Left ventricle myocardium inferior (tissue), 1 donor: ENCODE results near the gene GABBR2. TPM values are rescaled to one million over a fixed set of nuclear protein-coding genes. Genes with fewer than 3 reads are reported as not detected.
A peak's percentile ranks its signal among the peaks of the same experiment; 100 is the strongest.

Experiments
- DNase-seq: peaks from one replicate; pipeline ENCODE4 v3.0.0-alpha.2; 2020
- H3K27ac ChIP-seq: fragments of 200-600 bp; replicated peaks from 2 replicates; pipeline ENCODE4 v1.8.0; 2021
- H3K27me3 ChIP-seq: fragments of 200-600 bp; 2 replicates; pipeline ENCODE4 v1.8.0; 2021; ENCODE audit warnings: low read depth
- H3K36me3 ChIP-seq: fragments of 200-600 bp; 2 replicates; pipeline ENCODE4 v1.8.0; 2021
- H3K4me1 ChIP-seq: fragments of 200-600 bp; 2 replicates; pipeline ENCODE4 v1.8.0; 2021
- H3K4me3 ChIP-seq: fragments of 200-600 bp; 2 replicates; pipeline ENCODE4 v1.8.0; 2021; ENCODE audit warnings: mild to moderate bottlenecking, moderate library complexity
- H3K9me3 ChIP-seq: fragments of 200-600 bp; replicated peaks from 2 replicates; pipeline ENCODE4 v1.8.0; 2021
- intact Hi-C: fragments of 100-400 bp; cut with micrococcal nuclease; formaldehyde crosslinking; loops from one replicate; pipeline ENCODE4 v1.11.0; 2022
- total RNA-seq: library from RNA; stranded (reverse); fragmentation: NEBNext Ultra II Directional; extraction: Animal tissue kit (Norgen Biotek cat#: 25700); gene quantifications from one replicate; pipeline ENCODE4 v1.2.1, GENCODE V29; 2021
- TF ChIP-seq, protein P1 (sequence below): fragments of 200-600 bp; IDR thresholded peaks from 2 replicates; pipeline ENCODE4 v1.8.0; 2021; ENCODE audit warnings: antibody characterized with exemption, mild to moderate bottlenecking, borderline replicate concordance
- donor health status: DM: no; HTN: yes; CAD: no; lungs with severe emphysema.

The GABBR2 gene
- total RNA-seq, 1 donor from 2014 or later, result 1.1 TPM

DNA sequence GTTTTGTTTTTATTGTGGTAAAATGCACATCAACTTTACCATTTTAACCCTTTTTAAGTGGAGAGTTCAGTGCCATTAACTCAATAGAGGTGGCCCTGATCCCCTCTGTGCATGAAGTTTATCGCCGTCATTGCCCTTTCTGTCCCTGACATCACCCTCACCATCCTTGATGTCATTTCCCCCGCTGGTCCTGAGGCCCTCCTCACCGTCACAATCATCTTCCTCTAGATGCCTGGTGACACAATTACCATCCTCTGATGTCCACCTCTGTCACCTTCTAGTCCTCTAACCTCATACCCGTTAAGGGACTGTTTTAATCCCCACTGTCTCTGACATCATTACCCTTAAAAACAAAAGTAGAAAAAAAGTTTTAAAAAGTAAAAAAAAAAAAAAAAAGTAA, 340.8 kb downstream of the GABBR2 start:
- H3K36me3 ChIP-seq, result no peaks in the 10 kb centered on the region
- intact Hi-C loops, result no loop called here
- no peak for DNase-seq
- H3K27me3 ChIP-seq, result peaks cover 25% of the 10 kb centered on the region
- no peak overlapping the region for H3K4me3 ChIP-seq
- H3K9me3 ChIP-seq, result peaks cover 22% of the 10 kb centered on the region
- TF ChIP-seq, protein P1, sequence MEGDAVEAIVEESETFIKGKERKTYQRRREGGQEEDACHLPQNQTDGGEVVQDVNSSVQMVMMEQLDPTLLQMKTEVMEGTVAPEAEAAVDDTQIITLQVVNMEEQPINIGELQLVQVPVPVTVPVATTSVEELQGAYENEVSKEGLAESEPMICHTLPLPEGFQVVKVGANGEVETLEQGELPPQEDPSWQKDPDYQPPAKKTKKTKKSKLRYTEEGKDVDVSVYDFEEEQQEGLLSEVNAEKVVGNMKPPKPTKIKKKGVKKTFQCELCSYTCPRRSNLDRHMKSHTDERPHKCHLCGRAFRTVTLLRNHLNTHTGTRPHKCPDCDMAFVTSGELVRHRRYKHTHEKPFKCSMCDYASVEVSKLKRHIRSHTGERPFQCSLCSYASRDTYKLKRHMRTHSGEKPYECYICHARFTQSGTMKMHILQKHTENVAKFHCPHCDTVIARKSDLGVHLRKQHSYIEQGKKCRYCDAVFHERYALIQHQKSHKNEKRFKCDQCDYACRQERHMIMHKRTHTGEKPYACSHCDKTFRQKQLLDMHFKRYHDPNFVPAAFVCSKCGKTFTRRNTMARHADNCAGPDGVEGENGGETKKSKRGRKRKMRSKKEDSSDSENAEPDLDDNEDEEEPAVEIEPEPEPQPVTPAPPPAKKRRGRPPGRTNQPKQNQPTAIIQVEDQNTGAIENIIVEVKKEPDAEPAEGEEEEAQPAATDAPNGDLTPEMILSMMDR, result no peak
- no peak overlapping the region for H3K27ac ChIP-seq
- no peaks in the 10 kb centered on the region for H3K4me1 ChIP-seq

DNA sequence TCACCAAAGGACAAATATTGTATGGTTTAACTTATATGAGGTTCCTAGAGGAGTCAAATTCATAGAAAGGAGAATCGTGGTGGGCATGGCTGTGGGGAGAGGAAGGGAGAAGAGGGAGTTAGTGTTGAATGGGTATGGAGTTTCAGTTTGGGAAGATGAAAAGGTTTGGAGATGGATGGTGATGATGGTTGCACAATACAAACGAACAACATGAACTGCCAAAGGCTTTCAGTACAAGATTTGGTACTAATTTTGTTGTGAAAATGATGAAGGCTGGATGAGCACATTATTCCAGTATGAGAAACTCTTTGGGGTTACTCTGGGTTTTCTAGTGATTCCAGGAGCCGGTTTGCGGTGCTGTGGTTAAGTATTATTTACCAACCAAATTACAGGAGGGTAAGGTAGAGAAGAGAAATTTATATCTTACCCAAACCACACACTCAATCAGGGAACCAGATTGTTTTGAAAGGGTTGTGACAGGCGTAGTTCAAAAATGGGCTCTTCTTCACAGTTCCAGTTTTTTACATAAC, 341.3 kb downstream of the GABBR2 start:
- no peak overlapping the region for H3K4me3 ChIP-seq
- intact Hi-C loops, result no loop called here
- H3K9me3 ChIP-seq, result peaks cover 22% of the 10 kb centered on the region
- TF ChIP-seq, protein P1, result no peak
- no peaks in the 10 kb centered on the region for H3K36me3 ChIP-seq
- DNase-seq, result no peak
- H3K4me1 ChIP-seq, result no peaks in the 10 kb centered on the region
- H3K27ac ChIP-seq, result no peak overlapping the region
- H3K27me3 ChIP-seq, result peaks cover 29% of the 10 kb centered on the region

DNA sequence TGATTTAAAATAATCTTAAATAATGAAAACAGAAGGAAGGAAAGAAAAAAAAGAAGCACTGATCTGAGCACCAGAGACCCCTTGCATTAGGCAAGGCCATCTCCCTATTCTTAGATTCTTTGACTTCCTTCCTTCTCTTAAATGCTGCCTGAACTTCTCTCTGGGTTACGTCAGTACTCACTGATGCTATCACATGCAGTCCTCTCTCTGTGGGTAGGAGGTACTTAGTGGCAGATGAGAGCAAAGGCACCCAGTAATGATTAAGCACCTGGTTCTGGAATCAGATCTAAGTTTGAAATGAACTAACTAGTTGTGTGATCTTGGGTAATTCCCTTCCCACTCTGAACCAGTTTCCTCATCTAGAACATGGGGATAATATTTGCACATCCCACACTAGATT, 343.0 kb downstream of the GABBR2 start:
- Histone ChIP-seq H3K4me3 (no peak overlapping the region), H3K36me3 (no peaks in the 10 kb centered on the region), H3K27me3 (peaks cover 45% of the 10 kb centered on the region), H3K9me3 (peaks cover 22% of the 10 kb centered on the region), H3K4me1 (no peaks in the 10 kb centered on the region), H3K27ac (no peak overlapping the region)
- TF ChIP-seq, protein P1, result no peak
- no peak for DNase-seq
- intact Hi-C loops, result no loop called here

DNA sequence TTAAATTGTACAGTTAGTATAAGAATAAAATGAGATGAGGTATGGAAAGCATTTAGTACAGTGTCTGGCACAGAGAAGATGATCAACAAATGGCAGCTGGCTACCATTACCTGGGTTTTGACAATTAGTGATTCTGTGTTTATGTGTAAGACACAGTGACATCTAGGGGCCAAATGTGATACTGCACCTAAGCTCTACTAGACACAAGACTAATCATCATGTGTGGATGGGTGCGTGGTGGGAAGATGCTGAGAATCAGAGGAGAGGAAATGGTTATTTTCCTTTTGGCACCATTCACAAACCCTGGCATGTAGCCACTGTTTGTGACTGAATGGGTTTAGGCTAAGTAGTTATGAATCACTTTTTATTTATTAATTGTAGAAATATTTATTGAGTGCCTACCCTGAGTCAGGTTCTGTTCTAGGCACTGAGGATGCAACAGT, 343.5 kb downstream of the GABBR2 start:
- H3K9me3 ChIP-seq, result peaks cover 22% of the 10 kb centered on the region
- no peaks in the 10 kb centered on the region for H3K4me1 ChIP-seq
- H3K27me3 ChIP-seq, result peaks cover 48% of the 10 kb centered on the region
- TF ChIP-seq, protein P1, result peak; percentile 31
- no peak overlapping the region for H3K27ac ChIP-seq
- H3K36me3 ChIP-seq, result no peaks in the 10 kb centered on the region
- no peak overlapping the region for H3K4me3 ChIP-seq
- intact Hi-C loops, result no loop called here
- DNase-seq, result no peak

DNA sequence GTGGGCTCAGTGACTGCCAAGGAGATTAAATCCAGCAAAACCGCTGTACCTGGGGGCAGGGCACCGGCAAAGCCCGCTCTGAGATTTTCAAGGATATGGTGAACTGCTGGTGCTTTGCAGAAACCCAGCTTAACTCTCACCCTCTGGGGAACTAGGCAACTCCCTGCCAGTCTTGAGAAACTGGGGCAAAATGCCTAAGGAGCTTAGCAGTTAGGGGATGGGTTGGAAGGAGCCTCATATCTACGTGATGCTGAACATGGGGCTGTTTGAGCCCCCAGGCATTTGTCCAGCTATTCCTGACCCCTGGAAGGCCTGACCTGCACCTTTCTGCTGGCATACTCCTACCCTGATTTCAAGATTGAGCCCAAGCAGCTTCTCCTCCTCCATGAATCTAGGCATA, 344.6 kb downstream of the GABBR2 start:
- no peaks in the 10 kb centered on the region for H3K4me1 ChIP-seq
- no peak overlapping the region for H3K27ac ChIP-seq
- peaks cover 22% of the 10 kb centered on the region for H3K9me3 ChIP-seq
- no peaks in the 10 kb centered on the region for H3K36me3 ChIP-seq
- no peak for DNase-seq
- no peak overlapping the region for H3K4me3 ChIP-seq
- intact Hi-C loops, result no loop called here
- H3K27me3 ChIP-seq, result peaks cover 53% of the 10 kb centered on the region
- TF ChIP-seq, protein P1, result no peak
